Measurements from ENCODE around the gene WDHD1.
A peak's percentile ranks its signal among the peaks of the same experiment; 100 is the strongest.
"Not testable (repeated sequence)": the region's sequence is repeated elsewhere in the genome, so short reads cannot be mapped to it uniquely, and the experiment has no call there.

The WDHD1 gene

GRCh38 chr14:54946500-54946899, 80.4 kb downstream of the WDHD1 start:
- DNase-seq, result no peak

- DNase-seq, result no peak
These were observed 82.0 kb downstream of the WDHD1 start for GRCh38 chr14:54944737-54945391.

DNA sequence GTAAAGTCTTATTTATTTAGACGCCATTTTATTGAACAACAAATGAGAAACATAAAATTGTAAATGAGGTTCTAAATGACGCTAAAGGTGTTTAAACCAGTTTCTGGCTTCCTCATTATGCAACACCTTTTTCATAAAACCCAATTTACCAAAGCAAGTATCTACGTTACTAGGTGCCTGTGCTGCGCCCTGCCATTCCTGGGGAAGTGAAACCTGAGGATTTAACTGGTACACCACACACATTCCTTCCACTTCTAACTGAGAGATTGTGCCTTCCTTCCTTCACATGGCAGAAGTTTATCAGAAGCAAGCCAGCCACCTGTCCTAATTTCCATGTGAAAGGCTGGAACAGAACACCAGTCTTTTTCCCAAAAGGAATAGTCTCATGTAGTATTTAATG, 84.0 kb downstream of the WDHD1 start:
- no peak for DNase-seq

- no peak for DNase-seq
These were observed 90.1 kb downstream of the WDHD1 start for GRCh38 chr14:54936816-54937215.

DNA sequence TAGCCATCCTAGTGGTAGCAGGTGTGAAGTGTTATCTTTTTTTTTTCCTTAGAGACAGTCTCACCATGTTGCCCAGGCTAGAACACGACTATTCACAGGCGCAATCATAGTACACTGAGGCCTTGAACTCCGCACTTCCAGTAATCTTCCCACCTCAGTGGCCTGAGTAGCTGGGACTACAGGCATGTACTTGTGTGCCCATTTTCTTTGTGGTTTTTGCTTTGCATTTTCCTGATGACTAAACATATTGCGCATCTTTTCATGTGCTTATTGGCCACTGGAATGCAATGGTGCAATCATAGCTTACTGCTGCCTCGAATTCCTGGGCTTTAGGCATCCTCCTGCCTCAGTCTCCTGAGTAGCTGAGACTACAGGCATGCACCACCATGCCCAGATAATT, 90.9 kb downstream of the WDHD1 start:
- DNase-seq, result no peak

DNA sequence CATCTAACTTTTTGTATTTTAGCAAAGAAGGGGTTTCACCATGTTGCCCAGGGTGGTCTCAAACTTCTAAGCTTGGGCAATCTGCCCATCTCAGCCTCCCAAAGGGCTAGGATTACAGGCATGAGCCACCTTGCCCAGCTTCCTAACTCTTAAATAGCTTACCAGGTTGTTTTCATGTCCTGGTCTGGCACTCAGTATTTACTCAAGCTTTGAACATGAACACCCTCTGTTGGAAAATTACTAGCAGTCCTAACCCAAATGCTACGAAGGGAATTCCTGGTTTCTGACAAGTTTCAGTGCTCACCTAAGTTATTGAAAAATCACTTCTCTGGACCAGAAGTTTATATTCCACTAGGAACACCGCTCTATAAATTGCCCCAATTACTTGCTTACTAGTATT, 91.8 kb downstream of the WDHD1 start:
- no peak for DNase-seq

DNA sequence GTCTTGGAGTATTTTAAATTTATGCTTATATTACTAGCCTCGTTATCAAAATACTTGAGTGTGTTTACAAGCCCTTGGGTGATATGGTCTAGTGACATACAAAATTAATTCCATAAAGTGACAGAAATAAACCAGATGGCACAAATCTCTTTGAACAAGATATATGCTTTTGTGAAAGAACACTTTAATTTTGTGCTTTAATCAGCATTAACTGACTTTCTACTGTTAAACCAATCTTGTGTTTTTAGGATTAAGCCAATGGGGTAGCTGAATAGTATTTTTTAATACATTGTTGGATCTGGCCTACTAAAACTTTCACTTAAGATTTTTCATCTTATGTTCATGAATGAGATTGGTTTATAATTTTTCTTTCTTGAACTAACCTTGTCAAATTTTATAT, 93.9 kb downstream of the WDHD1 start:
- no peak for DNase-seq

GRCh38 chr14:54931598-54932340, 95.1 kb downstream of the WDHD1 start:
- DNase-seq, result no peak

GRCh38 chr14:54931101-54931500, 95.8 kb downstream of the WDHD1 start:
- no peak for DNase-seq

DNA sequence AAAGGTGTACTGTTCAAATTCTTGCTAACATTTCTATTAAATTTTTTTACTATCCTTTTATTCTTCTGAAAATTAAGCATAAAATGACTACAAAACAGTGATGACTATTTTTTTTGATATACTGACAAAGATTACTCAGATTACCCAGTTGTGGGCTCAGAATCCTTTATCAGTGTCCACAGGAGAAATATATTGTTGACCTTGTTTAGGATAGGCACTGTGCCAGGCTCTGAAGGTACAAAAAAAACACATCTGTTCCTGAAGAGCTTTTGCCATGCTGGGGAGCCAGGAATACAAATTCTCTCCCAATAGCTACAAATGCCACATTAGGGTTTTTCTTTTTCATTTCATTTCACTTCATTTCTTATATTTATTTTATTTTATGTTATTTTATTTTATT, 97.3 kb downstream of the WDHD1 start:
- DNase-seq, result no peak

DNA sequence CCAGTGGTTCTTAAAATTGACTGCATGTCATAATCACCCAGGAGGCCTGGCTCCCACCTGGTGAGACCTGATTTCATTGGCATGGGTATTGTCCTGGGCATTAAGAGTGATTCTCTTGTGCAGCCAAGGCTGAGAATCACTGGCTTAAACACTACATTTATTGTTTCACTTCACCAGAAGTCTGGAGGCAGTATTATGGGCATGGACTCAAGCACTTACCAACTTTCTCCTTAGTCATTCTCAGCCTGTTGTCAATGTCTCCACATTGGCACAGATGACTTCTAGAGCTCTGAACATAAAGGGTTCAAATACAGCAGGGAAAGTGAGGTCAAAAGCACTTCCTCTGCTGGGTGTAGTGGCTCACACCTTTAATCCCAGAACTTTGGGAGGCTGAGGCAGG, 98.7 kb downstream of the WDHD1 start:
- DNase-seq, result no peak

- DNase-seq, result no peak
These were observed 99.3 kb downstream of the WDHD1 start for GRCh38 chr14:54927551-54927950.

- not testable (repeated sequence) for DNase-seq
These were observed 100.3 kb downstream of the WDHD1 start for GRCh38 chr14:54926570-54926969.

DNA sequence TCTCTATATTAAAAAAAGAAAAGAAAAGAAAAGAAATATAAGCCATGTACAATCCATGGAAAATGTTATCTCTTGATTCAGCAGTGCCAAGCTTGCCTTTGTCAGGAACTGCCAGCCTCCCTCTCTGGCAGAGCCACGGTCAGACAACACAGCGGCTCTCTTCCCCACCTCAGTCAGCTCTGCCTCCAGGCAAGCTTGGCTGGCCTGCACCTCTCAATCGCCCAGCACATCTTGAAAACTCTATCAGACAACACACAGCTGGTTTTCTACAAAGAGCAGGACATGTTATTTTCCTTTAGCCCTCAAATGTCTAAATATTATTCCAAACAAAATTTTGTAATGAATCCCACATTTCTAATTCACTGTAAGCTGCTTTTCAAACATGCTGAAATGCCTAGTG, 104.3 kb downstream of the WDHD1 start:
- no peak for DNase-seq

DNA sequence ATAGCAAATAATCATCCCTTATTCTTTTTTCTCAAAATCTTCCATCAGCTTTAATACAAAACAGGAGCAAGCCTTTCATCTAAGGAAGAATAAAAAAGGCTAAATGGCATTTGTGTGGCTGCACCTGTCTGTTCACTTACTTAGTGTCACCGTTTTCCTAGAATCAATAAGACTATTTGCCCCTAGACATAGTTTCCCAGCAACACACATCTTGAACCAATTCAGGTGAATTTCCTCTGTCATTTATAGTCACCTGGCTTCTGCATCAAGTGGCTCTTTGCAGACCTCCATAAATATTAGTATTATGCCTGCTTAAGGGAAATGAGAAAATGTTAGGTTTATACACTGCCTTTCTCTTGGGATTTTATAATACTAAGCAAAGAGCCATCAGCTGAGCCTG, 106.8 kb downstream of the WDHD1 start:
- no peak for DNase-seq

DNA sequence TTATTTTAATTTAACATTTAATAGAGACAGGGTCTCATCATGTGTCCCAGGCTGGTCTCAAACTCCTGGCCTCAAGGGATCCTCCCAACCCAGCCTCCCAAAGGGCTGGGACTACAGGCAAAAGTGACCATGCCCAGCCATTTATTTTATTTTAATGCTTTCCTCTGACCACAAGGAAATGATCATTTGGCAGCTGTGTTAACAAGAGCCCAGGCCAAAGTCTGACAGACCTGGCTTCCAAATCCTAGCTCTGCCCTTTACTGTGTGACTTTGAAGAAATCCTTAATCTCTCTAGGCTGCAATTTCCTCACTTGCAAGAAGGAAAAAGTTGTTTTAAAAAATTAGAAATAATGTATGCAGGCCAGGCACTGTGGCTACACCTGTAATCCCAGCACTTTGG, 107.6 kb downstream of the WDHD1 start:
- no peak for DNase-seq

DNA sequence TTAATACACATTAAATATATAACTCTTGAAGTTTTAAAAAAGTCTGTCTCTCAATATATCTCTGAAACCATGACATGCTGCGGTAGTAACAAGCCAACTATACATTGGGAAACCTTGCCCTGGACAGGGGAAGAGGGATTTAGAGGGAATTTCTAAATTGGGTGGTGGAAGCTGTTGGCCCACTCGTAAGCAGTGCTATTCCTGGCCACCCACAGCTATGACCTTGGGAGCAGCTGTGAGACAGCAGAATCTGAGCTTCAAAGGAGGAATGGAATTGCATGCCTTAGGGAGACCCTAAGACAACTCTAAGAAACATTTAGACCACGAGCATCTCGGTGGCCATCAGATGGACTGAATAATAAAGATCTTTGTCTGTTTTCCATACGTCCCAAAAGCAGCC, 108.5 kb downstream of the WDHD1 start:
- no peak for DNase-seq

GRCh38 chr14:54916101-54916500, 110.8 kb downstream of the WDHD1 start:
- no peak for DNase-seq

DNA sequence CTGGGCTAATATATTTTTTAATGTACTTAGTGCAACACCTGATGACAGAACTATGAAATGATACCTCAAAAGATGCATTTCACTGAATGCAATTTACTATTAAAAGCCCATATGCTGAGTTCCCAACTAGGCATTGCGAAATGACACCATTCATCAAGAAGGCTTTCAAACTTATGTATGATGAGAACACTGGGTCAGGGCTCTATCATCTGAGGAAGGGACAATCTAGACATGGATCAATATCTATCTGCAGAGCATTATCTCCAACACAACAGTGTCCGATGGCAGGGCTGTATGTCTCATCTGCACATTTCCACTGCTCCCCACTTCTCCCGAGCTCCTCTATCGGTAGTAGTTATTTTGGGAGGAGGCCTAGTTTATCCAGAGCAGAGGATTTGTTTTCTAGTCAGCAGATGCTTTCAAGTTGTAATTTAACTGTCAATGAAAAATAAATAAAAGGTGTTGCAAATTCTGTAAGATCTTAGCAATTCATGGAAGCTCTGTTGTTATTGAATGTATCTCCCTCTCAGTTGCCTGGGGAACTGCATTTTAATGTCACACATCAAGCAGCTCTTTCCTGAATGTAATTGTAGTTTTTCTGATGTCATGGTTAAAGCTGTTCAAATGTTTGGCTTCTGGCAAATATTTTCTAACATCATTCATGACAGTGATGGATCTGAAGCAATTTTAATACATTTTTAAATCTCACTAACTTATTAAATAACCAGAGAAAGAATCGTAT, 116.9 kb downstream of the WDHD1 start:
- DNase-seq, result no peak

GRCh38 chr14:54908973-54909372, 117.9 kb downstream of the WDHD1 start:
- DNase-seq, result not testable (repeated sequence)

GRCh38 chr14:54908190-54908589, 118.7 kb downstream of the WDHD1 start:
- no peak for DNase-seq

GRCh38 chr14:54906075-54906474, 120.8 kb downstream of the WDHD1 start:
- DNase-seq, result no peak

- peak; percentile 82 to 86 for DNase-seq
These were observed 124.1 kb downstream of the WDHD1 start, which contains the start of gene GCH1 for GRCh38 chr14:54902521-54903420. TSS of gene GCH1 (minus strand) at chr14:54902826. CDS start at chr14:54902663, 163 bp downstream.

Data from activated T-cell treated with anti-CD3 and anti-CD28 coated beads, Interleukin-2, amount 50 U/mL, for 48 hours (primary cell).